TTC549 (cell line): ENCODE data around the gene ANKRD2.
"Not testable (repeated sequence)": the region's sequence is repeated elsewhere in the genome, so short reads cannot be mapped to it uniquely, and the experiment has no call there.

Experiments used
- FAIRE-seq: peaks from 2 replicates; lab custom pipeline; 2012; peaks lifted over from hg19 to GRCh38; lab: Jason Lieb, UNC

ANKRD2 gene

DNA sequence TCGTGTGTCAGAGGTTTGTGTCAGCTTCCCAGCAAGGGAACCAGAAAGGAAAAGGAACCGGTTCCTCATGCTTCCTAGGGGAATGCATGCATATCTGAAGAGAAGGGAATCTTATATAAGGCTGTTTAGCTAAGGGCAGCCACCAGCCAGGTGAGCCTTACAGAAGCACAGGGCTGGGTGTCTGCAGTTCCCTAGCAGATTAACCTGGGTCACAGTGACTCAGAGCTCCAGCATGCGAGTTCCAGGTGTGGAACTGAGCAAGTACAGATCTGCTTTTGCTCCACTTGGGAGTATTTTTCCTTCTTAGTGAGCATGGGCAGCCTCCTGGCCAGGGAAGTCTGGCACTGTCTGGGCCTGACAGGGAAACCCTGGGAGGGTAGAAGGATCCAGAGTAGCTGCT lies 957 bp upstream of the ANKRD2 start:
- FAIRE-seq = no peak

DNA sequence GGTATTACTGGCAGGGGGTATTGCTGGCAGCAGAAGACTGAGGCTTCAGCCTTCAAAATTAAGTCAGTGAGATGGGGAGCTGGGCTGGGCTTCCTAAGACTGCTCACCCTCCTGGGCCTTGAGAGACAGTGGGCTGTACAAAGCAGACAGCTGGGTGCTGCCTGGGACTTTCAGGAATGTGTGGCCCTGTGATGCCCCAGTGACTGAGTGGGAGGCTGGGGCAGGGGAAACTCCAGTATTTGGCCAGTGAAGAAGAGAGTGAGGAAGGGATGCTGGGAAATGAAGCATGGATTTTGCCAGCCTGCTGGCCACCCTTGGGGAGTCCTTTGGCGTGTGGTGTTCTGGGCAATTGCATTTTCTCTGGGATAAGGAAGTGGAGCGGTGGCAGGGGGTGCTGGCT lies 442 bp downstream of the ANKRD2 start:
- FAIRE-seq = no peak

DNA sequence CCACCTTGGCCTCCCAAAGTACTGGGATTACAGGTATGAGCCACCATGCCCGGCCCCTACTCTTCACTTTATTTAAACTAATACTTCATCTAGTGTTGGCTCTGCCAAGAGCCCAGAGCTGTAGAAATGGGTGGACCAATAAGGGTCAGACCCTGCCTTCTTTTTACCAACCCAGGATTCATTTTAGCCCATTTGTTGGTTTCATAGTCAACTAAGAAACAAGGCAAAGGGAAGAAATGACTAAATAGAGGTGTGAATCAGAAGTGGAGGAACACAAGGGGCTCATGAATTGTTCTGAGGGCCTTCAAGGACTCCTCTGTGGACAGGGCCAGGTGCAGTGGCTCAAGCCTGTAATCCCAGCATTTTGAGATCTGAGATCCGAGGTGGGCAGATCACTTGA lies 1.1 kb downstream of the ANKRD2 start:
- no peak for FAIRE-seq

DNA sequence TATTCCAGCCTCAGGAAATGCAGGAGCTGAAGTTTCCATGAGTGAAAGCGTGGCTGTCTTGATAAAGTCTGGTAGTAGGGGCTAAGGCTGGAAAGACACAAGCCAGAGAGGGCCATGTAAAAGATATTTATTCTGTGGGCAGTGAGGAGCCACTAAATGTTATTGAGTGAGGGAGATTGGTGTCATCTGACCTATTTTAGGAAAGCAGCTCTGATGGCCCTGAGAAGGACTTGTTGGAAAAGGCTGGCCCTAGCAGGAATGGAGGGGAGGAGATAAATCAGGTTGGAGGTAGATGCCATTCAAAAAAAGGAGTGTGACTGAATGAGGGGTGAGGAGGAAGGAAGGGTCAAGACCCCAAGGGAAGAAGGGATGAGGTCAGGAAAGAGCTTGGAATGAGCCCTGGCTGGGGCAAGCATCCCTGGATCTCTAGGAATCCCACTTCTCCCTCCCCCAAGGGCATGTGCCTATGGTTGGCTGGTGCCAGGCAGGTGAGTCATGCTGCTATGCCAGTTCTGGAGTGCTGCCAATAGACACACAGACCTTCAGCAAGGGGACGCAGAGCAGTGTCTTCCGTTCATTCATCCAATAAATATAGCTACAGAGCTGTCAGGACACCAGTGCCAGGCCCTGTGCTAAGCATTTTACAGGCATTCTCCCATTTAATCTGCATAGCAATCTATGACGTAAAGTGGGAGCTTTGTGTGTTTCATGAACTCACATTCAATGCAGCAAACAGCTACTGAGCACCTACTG lies 2.0 kb downstream of the ANKRD2 start:
- FAIRE-seq = no peak

DNA sequence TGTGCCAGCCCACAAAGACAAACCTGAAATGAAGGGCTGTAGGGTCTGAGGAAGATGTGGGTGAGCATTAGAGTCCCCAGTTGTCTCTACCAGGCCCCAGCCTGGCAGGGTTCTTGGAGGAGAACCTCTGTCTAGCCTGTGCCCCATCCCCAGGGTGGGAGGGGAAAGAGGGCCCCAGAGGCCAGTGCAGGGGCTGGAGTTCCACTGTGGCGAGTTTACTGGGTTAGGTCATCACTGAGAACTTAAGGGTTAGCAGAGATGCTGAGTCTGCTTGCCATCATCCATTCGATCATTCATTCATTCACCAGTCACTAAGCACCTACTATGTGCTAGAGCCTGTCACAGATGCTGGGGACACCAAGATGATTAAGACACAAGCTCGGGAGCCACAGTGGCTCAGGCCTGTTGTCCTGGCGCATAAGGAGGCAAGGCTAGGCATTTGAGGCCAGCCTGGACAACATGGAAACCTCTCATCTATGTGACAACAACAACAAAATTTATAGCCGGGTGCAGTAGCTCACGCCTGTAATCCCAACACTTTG lies 2.6 kb downstream of the ANKRD2 start:
- FAIRE-seq = no peak

DNA sequence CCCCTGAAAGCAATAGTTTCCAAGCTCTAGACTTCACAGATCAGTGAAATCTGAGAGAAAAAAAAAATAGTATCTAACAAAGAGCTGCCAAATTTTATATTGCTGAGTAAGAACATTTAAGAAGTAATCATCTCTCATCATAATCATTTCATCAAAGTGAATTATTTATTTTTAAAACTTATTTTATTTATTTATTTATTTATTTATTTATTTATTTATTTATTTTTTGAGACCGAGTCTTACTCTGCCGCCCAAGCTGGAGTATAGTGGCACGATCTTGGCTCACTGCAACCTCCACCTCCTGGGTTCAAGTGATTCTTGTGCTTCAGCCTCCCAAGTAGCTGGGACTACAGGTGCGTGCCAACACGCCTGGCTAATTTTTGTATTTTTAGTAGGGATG lies 3.9 kb downstream of the ANKRD2 start:
- not testable (repeated sequence) for FAIRE-seq

DNA sequence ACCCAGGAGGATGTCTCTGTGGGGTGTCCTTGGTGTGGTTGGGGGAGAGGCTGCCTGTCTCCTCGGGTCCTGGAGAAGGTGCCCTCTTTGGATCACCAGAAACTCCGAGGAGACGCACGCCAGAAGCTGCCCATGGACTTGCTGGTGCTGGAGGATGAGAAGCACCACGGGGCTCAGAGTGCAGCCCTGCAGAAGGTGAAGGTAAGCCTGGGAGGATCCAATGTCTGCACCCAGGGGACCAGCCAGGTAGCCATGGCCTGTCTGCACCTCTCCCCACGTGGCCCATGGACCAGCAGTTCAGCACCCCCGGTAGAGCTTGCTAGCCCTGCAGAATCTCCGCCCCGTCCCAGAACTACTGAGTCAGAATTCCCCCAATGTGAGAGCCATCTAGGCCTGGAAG lies 5.1 kb downstream of the ANKRD2 start:
- no peak for FAIRE-seq

DNA sequence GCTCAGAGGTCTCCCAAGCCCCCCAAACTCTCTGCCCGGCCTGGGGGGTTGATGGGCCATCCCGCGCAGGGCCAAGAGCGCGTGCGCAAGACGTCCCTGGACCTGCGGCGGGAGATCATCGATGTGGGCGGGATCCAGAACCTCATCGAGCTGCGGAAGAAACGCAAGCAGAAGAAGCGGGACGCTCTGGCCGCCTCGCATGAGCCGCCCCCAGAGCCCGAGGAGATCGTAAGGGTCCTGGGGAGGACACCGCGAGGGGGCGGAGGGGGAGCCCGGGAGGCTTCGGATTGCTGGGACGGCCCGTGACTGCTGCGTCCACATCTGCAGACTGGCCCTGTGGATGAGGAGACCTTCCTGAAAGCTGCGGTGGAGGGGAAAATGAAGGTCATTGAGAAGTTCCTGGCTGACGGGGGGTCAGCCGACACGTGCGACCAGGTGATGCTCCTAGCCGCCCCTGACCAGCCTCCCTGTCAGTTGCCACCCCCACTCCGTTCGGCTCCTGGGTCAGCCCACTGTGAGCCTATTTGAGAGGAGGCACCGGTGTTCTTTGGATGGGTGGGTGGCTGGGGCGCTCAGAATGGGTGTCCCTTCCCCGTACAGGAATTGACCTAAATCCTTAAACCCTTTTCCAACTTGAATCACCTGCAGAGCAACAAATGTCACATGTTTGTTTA lies 5.7 kb downstream of the ANKRD2 start:
- FAIRE-seq = no peak

DNA sequence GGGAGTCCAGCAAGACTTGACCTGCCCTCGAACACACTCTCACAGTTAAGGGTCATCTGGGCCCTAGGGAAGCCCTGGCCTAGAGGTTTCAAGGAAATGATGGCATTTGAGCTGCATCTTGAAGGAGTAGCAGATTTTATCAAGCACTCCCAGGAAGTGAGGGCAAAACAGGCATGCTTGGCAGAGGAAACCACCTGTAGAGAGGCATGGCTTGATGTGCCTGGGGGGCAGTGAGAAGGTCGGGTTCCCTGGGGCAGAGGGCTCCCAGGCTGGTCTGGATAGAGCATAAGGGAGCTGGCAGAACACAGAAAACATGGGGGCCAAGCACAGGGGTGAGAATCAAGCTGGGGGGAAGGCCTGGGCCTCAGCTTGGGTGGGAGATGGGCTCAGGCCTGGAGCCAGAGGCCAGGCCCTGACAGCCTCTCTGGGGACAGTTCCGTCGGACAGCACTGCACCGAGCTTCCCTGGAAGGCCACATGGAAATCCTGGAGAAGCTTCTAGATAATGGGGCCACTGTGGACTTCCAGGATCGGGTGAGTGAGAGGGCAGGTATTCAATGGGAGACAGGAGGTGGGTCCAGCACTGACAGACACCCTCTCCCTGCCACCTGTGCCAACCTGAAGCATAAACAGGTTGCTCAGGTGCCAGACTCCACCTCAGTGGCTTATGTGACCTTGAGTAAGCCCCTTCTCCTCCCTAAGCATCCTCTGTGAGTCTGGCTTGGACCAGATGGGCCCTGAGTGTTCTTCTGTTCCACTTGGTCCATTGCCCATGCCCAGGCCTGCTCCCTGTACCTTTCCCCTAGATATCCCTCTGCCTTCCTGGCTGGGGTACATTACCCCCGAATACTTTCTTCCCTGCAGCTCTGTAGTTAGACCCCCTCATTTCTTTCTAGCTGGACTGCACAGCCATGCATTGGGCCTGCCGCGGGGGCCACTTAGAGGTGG lies 8.1 kb downstream of the ANKRD2 start:
- FAIRE-seq = no peak

DNA sequence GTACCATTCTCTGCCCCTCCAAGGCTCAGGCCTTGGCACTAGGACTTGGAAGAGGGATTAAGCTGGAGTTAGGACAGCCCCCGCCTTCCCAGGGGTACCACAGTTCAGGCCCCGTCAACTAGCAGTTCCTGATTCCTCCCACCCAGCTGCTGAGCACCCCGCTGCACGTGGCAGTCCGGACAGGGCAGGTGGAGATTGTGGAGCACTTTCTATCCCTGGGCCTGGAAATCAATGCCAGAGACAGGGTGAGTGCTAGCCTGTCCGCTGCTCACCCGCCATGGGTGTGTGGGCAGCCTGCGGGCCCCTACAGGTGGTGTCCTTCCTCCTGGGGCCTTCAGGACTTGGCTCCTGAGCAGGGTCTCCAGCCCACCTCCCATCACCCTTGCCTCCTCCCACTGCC lies 9.6 kb downstream of the ANKRD2 start:
- FAIRE-seq = no peak

DNA sequence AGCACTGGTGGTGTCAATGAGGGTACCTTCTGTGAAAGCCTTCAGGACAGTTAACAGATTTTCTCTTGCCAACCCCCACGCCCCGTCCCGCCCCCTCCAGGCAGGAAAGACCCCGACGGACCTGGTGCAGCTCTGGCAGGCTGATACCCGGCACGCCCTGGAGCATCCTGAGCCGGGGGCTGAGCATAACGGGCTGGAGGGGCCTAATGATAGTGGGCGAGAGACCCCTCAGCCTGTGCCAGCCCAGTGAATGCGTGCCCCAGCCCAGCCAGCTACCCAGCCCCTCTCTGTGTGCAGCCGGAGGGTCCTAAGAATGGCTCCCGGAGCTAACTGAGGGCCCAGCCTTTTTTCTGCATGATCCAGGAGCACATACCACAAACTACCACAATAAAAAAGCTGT lies 10.9 kb downstream of the ANKRD2 start:
- no peak for FAIRE-seq

DNA sequence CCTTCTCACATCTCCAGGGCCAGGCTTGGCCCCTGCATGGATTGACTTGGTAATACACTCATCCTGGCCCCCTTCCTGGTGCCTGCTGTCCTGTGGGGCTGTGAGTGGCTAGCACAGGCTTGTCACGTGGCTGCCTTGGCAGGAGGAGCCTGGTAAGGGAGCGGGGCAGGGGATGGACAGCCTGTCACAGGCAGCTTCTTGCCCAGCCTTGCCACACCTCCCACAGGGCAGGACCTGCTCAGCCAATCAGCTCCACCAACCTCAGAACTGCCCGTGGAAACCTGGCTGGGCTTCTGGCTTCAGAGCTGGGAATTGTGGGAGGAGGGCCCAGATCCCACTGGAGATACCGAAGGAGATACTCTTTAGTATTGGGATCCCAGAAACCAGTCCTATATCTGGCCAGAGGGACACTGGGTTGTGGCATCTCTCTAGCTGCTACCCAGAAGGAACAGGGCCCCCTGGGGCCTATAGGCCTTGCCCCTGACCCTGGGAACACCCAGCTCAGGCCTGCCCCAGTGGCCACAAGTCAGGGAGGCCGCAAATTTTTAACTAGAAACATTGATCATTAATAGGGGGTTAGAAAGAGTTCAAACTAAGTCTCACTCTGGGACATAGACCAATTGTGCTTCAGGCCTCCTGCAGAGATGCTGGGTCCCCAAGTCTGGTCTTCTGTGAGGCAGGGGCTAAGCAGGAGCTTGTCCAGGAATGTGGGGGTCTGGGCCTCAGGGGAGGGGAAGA lies 11.7 kb downstream of the ANKRD2 start, which contains the start of gene HOGA1:
TSS of gene HOGA1 (plus strand) at position 330 of the 738 bp plus-strand sequence. CDS start at position 645, 315 bp downstream.
- no peak for FAIRE-seq

DNA sequence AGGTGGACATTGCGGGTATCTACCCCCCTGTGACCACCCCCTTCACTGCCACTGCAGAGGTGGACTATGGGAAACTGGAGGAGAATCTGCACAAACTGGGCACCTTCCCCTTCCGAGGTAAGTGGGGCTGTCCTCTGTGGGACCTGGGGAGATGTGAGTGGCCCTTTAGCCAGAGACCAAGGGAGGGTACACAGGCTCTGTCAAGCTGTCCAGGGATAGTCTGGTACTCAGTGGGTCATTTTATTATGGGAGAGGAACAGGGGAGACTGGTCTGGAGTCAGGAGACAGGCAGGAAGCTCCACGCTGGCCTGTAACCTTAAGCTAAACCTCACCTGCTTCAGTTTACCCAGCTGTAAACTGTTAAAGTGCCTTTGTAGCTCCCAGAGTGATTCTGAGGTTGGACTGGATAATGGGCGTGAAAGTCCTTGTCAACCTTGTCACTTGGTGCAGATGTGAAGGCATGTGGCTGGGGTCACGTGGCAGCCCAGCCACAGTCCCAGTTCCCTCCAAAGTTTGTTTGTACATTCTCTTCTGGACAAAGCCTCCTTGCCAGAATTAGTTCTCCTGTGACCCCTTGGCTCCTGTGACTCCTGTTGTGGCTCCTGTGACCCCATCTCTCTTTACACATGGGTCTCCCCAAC lies 12.3 kb downstream of the ANKRD2 start:
- FAIRE-seq = no peak

DNA sequence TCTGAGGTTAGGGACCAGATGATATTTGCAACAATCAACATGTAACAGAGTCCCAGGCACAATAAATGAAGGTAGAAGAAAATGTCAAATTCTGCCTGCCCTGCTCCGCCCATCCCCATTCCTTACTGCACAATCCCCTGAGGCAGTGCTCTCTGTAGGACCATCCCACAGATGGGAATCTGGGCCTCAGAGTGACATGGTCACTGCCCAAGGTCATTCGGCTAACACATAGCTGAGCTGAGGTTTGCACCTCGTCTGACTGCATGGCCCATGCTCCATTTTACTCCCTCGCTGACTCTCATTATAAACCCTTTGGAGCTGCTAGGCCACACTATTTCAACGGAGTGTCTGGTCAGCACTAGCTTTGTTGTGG lies 12.8 kb downstream of the ANKRD2 start:
- no peak for FAIRE-seq

DNA sequence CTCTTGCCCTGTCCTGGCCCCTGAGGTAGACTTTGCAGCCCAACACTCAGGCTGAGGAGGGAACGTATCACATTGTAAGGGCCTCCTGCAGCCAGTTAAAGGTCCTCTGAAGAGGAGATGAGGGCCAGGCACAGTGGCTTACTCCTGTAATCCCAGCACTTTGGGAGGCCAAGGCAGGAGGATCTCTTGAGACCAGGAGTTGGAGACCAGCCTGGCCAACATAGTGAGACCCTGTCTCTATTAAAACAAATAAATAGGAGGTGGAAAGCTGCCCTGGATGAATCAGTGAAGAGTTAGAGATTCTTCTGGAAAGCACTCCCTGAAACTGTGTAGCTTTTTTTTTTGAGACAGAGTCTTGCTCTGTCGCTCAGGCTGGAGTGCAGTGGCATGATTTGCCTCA lies 14.6 kb downstream of the ANKRD2 start:
- FAIRE-seq = no peak

DNA sequence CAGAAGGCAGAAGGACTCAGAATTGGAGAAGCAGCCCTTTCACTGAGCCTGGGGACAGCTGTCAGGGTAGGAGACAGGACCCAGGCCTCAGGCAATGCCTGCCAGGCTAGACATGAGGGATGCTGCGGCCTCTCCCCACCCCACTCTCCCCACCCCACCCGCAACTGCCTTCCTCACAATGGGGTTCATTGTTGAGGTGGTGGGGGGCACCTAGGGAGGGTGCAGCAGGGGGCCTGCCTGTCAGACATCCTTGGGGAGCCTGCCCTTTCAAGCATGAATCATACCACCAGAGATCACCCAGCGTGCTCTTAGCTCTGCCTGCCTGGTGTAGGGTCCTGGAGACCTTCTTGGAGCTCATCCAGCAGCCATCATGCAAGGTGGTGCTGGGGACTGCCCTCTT lies 16.9 kb downstream of the ANKRD2 start, which contains the start of gene C10orf62:
TSS of gene C10orf62 (plus strand) at position 243 of the 400 bp plus-strand sequence. CDS start 177 bp downstream, outside the sequence.
- no peak for FAIRE-seq

DNA sequence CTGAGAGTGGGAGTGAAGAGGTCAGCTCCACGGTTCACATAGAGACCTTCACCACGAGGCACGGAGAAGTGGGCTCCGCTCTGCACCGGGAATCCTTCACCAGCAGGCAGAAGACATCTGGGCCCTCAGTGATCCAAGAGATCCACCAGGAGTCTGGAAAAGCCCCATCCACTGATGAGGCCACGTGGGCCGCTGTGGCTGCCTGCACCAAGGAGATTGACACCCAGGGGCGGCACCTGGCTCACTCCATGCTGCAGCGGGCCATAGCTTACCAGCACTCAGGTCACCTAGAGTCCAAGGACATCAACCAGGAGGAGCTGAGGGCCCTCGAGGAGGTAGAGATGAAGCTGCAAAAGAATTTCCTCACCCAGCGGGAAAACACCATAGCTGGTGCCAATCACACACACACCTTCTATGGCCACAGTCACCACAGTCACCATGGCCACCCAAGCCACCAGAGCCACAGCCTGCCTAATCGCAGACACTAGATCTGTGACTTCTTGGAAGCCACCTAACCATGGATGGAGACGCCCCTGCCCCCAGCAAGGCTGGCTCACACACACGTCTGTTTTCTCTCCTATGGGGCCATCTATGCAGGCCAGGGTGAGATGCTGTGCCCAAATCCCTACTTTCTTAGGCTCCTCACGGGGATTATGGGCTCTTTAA lies 17.6 kb downstream of the ANKRD2 start:
- FAIRE-seq = no peak

DNA sequence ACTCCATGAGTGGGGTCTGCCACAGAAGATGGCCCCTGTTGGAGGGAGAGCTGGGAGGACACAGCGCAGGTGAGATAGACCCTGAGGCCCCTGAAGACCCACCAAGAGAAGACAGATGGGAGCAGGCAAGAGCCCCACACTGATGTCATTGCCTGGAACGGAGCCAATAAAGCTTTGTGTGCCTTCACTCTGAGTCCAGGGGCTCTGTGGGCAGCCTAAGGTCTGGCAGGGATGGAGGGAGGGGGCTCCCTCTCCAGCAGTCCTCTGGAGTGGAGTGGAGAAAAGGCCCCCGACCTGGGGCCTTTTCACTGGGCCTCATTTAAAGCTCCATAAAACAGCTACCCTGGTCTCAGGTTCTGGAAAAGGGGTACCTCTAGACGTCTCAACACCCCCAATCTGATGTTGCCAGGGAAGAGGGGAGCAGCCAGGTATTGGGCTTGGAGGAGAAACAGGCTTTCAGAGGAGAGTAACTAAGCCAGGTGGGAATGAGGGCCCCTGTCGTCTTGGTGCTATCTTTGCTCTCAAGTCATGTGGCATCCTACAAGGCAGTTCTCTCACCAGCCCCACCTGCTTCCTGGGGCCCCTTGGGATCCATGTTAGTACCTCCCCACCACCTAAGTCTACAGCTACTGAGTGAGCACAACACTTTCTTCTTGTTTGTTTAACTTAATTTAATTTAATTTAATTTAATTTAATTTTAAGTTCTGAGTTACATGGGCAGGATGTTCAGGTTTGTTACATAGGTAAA lies 18.3 kb downstream of the ANKRD2 start:
- no peak for FAIRE-seq

DNA sequence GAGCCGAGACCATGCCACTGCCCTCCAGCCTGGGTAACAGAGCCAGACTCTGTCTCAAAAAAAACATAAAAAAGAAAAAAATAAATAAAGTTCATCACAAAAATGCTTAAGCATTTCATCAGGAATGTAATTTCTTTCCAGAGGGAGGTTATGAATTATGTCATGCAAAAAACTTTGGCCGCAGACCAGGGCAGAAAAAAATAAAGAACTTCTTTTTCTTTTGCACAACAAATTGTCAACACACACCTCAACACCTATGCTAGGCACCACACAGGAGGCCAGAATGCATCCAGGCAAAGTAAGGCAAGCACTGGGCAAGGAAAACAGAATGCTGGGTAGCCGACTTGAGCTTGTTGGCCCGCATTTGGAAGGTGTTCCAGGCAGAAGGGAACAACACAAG lies 20.8 kb downstream of the ANKRD2 start:
- FAIRE-seq = no peak
